GM18499 (cell line): ENCODE measurements around the gene LIN28A.
A peak's percentile ranks its signal among the peaks of the same experiment; 100 is the strongest.

Experiments used
- ATAC-seq: cut with Tn5 transposase; IDR thresholded peaks from one replicate; pipeline ENCODE4 v1.9.1; 2021; ENCODE audit warnings: moderate number of reproducible peaks; ENCODE audit not compliant: insufficient read depth, unreplicated experiment

LIN28A gene

DNA sequence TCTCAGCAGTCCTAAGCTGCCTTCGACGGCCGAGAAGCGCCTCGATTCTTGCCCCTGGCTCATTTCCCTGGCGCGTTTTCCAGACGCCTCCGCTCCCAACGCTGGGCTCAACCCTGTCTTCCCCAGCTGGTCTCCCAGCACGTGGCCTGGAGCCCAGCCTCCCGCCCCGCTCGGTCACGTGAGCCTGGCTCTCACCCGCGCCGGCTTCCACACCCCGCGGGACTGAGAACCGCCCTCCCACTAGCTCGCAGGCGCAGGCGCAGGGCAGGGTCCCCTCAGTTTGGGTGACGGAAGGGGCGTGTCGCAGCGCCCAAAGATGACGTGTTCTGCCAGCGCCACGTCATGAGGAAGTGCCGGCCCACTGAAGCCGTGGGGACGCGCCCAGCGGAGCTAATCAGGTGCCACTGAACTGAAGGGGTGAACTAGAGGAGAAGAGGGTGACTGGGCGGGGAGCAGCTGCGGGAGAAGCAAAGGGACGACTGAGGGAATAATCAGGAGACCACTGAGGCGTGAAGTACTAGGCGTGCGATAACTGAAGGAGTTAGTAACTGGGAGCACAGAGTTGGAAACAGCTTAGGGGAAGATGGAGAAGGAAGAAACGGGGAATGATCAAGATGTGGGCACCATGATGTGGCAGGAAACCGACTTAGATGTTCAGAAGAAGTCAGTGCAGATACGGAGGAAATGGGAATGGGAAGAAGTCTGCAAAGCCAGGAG lies 21.5 kb downstream of the LIN28A start, which contains the start of gene DHDDS:
Gene DHDDS, plus strand, starts transcription at position 343 of the 717 bp plus-strand sequence. CDS start 625 bp downstream, outside the sequence.
- ATAC-seq = peak; percentile 78

- no peak for ATAC-seq
Observed at GRCh38 chr1:26432793-26433192, 22.2 kb downstream of the LIN28A start.

DNA sequence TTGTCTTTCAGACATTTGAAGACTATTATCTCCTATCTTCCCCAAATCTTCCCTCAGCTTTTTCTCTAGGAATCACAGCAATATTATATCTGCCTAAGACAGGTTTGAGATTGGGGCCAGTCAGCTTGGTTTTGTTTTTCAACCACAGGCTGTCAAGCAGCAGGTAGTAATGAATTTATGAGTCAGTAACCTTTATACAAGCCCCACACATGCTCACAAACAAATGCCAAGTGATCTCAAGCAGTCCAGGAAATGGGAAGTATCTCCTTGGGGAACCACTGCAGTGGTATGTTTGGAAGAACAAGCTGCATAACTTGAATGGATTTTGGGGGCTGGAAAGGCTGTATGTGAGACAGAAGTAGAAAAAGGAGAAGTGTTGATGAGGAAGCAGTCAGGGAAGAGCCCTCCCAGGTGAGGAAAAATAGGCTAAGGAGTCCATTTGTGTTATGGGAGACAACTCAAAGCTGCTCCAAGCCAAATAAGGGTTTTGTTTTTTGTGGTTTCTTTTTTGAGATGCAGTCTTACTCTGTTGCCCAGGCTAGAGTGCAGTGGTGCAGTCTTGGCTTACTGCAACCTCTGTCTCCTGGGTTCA lies 23.6 kb downstream of the LIN28A start:
- no peak for ATAC-seq

DNA sequence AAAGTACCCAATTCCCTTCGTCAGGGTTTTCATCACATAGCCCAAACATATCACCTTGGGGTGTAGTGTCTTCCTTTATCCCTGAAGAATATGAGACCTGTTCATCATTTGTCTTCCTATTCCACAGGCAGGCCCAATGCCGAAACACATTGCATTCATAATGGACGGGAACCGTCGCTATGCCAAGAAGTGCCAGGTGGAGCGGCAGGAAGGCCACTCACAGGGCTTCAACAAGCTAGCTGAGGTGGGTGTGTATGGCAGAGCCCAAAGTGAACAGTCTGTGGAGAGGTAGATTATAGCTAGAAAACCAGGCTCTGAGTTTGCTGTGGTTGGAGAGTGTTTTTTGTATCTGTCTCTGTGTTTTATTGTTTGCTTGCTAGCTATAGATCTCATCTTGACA lies 27.4 kb downstream of the LIN28A start:
- no peak for ATAC-seq

DNA sequence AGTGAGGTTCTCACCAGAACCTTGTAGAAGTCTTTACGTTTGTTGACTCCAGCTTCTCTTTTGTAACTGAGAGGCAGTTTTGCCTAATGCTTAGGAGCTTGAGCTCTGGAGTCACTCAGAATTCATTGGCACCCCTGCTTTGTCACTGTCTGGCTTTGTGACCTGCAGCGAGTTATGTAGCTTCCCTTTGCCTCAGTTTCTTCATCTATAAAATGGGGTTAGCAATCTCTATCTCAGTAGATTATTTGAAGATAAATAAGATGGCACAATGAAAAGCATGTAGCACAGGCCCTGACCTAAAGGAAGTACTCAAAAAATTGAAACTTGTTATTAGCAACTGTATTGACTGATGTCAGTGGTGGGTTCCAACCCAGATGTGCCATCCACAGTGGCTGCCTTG lies 29.6 kb downstream of the LIN28A start:
- no peak for ATAC-seq

DNA sequence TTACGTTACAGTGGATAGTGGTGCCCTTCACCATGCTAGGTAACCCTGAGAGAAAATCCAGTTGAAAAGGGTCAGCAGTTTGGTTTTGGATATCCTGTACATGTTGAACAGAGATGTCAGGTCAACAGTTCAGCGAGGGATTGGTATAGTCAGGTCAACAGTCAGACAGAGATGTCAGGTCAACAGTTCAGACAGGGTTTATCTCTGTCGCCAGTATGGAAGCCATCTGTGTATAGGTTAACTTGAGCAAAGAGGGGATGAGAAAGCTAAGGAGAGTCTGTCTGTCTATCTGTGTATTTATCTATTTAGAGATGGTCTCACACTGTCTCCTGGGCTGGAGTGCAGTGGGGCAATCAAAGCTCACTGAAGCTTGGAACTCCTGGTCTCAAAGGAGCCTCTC lies 39.3 kb downstream of the LIN28A start:
- ATAC-seq = no peak

DNA sequence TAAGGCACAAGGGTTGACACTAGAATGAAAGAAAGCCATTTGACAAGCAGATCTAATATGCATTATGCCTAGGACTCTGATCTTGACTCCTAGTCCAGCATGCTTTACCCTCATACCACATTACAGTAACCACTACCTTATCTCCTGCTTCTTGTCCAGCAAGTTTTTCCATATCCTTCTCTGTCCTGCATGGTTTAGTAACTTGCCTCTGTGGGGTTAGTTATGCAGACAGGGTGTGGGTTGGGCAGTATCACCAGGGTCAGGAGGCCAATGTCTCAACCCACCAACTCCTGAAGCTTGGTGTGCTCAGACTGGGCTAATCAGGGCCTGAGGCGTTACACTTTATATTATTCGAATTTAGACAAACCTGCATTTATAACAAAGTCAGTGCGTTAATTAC lies 40.3 kb downstream of the LIN28A start:
- ATAC-seq = no peak

- ATAC-seq = no peak
Observed at GRCh38 chr1:26452459-26453183, 42.0 kb downstream of the LIN28A start.

- no peak for ATAC-seq
Observed at GRCh38 chr1:26459148-26459547, 48.5 kb downstream of the LIN28A start.

DNA sequence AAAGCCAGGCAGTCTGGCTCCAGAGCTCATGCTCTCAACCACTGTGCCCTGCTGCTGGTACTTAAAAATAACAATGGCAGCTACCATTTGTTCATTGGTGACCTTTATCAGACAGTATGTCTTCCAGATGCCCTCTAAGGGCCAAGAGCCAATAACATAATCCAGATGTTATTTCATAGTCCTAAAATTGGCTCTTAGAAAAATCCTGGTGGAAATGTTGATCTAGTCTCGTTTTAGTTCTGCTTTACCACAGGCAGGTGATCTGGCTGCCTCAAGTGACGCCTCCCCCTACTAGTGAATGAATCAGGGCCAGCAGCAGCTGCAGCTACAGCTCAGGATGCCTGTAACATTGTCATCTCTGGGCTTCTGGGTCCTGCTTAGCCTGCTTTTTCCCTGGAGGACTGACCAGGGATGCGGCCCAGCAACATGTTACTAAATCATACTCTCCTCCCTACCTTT lies 49.0 kb downstream of the LIN28A start:
- ATAC-seq = no peak

GRCh38 chr1:26468911-26469310 lies 58.3 kb downstream of the LIN28A start:
- no peak for ATAC-seq

DNA sequence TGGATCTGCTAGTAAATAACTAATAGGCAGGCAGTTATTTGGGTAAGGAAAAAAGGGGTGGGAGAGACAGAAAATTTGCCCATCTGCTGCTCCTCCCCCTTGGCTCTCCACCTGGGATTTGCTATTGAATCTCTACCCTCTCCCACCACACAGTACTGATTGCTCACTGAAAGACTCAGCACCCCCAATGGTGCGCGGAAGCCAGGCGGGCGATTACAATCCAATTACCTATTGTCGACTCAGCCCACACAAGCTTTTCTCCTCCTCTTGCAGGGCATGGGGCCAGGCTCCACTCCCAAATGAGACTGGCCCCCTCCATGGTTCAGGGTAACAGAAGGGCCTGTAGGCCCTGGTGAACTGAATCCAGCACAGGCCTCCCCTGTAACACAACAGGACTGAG lies 58.9 kb downstream of the LIN28A start:
- ATAC-seq = no peak

GRCh38 chr1:26470878-26471497 lies 60.4 kb downstream of the LIN28A start:
- no peak for ATAC-seq

DNA sequence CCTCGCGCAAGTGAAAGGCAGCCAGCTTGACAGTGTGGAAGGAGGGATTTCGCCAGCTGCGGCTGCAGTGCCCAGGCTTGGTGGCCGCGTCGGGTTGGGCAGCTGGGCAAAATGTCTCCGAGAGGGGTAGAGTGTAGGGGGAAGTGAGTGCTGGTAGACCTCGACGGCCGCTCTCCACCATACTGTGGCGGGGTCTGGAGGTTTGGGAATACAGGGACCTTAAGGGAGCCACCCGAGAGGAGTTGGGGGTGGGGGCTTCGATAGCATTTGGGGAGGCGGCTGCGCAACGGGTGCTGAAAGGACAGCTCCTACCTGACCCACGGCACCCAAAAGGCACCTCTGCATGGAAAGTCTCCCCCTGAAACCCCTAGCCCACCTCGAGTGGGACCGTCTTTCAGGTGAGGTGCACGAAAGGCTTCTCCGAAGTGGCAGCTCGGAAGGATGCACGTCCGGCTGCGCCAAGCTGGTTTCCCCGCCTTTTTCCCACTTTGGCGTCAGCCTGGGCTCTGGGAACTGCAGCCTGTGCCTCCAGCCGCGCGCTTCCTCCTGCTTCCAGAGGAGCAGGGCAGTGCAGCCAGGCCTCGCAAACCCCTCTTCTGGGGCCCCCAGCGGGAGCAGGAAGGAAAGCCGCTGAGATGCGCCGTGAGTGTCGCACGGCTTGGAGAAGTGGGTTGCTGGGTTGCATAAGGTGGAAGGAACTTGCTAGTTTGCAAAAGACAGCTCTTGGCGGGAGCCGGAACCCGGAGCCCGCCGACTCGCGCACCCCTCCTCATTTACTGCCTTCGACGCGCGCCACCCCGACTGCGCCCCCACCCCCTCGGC lies 61.1 kb downstream of the LIN28A start:
- ATAC-seq = peak; percentile 8

GRCh38 chr1:26472320-26472900 lies 61.8 kb downstream of the LIN28A start, which contains the start of gene HMGN2:
Gene HMGN2 (plus strand): TSS chr1:26472440. CDS start chr1:26472613, 173 bp downstream.
- peak; percentile 24 for ATAC-seq

- ATAC-seq = peak; percentile 58
Observed at GRCh38 chr1:26472901-26473845, 62.6 kb downstream of the LIN28A start.

DNA sequence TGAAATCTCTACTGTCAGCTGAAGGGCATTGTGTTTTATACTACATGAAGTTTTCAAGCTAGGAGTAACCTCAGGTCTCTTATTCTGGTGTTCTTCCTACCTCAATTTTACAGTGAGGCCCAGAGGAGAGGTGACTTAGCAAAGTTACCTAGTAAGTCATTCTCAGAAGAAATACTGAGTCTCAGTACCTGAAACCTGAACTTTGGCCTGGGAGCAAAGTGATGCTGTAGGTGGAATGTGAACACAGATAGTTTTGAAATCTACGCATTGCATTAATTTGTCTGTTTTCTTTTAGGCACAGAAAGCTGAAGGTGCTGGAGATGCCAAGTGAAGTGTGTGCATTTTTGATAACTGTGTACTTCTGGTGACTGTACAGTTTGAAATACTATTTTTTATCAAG lies 64.2 kb downstream of the LIN28A start:
- no peak for ATAC-seq

DNA sequence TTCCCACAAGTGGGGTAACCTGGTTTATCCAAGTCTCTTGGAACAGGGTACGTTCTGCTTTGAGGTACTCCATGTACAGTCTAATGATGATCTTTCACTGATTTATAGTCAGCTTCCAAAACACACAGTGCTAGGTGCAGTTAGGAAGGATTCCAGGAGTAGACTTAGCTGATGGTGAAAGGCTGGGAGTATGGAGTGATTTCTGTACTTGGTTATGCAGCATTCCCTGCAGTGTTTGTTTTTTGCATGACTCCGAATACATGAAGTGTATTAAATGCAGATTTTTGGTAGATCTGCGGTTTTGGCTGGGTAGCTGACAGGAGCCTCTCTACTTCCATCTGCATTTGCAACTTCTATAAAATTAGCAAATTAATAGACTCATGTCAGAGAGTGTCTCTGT lies 65.4 kb downstream of the LIN28A start:
- no peak for ATAC-seq
